ENCODE measurements around the gene ATXN2L. TPM values are rescaled to one million over a fixed set of nuclear protein-coding genes. Genes with fewer than 3 reads are reported as not detected.
"Not testable (repeated sequence)": the region's sequence is repeated elsewhere in the genome, so short reads cannot be mapped to it uniquely, and the experiment has no call there.

The ATXN2L gene
- total and polyA plus RNA-seq, 2 of the 4 experiments (the other 2 are of a cell fraction): 12.9 to 58.8 TPM

DNA sequence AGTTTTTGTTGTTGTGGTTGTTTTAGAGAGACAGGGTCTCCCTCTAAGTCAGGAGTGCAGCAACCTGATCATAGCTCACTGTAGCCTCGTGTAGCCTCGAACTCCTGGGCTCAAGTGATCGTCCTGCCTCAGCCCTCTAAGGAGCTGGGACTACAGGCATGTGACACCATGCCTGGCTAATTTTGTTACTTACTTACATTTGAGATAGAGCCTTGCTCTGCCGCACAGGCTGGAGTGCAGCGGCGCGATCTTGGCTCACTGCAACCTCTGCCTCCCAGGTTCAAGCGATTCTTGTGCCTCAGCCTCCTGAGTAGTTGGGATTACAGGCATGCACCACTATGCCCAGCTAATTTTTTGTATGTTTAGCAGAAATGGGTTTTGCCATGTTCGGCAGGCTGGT is 44.8 kb downstream of the ATXN2L start:
- H4K20me1 ChIP-seq (ENCODE audit: insufficient read depth, low read length): peaks cover 12% of the 10 kb centered on the region
- H3K9me1 ChIP-seq (ENCODE audit: insufficient read depth, low read length); H2AK5ac ChIP-seq (ENCODE audit: low read depth, low read length); DNase-seq; H3K4ac ChIP-seq (ENCODE audit: low read depth, low read length); H2BK20ac ChIP-seq (ENCODE audit: low read depth, low read length); H2AK9ac ChIP-seq (replicated peaks; ENCODE audit: low read depth, low read length, poor library complexity); H3K9me3 ChIP-seq (ENCODE audit: control insufficient read depth, insufficient read depth, low read length); H3K14ac ChIP-seq (replicated peaks; ENCODE audit: low read depth, low read length); H3K18ac ChIP-seq (ENCODE audit: low read depth, low read length); intact Hi-C loops (cut with micrococcal nuclease); ATAC-seq (ENCODE audit: low read depth); H3K27ac ChIP-seq (ENCODE audit: insufficient read depth, low read length); H3K56ac ChIP-seq (ENCODE audit: extremely low read depth, insufficient read depth, low read length); POLR2A ChIA-PET (ENCODE audit: unreplicated experiment); H2AFZ ChIP-seq (replicated peaks; ENCODE audit: low read length, poor library complexity); H2BK15ac ChIP-seq (ENCODE audit: low read depth, low read length); H3K27me3 ChIP-seq (ENCODE audit: control insufficient read depth, insufficient read depth, low read length); H3K4me3 ChIP-seq (ENCODE audit: insufficient read depth, low read depth, low read length); H2BK120ac ChIP-seq (ENCODE audit: low read depth, low read length); H3K4me2 ChIP-seq (ENCODE audit: low read depth, low read length); H3K9ac ChIP-seq (ENCODE audit: low read depth, low read length); H2BK5ac ChIP-seq (ENCODE audit: low read depth, low read length, poor library complexity, severe bottlenecking); H4K91ac ChIP-seq (ENCODE audit: insufficient read depth, low read depth, low read length); H3K23ac ChIP-seq (ENCODE audit: low read depth, low read length); BruUV-seq (replicated peaks); H3K4me1 ChIP-seq (ENCODE audit: control insufficient read depth, insufficient read depth, low read length); in situ Hi-C loops (cut with MboI; ENCODE audit: low sequenced_read_pairs); H4K8ac ChIP-seq (ENCODE audit: low read depth in 2 of 2, low read length in 2 of 2); CTCF ChIA-PET; H4K5ac ChIP-seq (ENCODE audit: low read depth, low read length); dilution Hi-C loops (cut with HindIII; ENCODE audit: low sequenced_read_pairs, unreplicated experiment): not testable (repeated sequence)
- peaks cover 46% of the 10 kb centered on the region for H3K36me3 ChIP-seq (ENCODE audit: control insufficient read depth, insufficient read depth, low read length)
- 98% methylated on average over 7 of the region's 9 CpGs; no CpG with 5 or more reads in 1 of the 2 experiments for WGBS, 2 experiments (ENCODE audit: extremely low coverage in 2 of 2, insufficient read length in 1 of 2)
- peaks cover 20 to 50% of the 10 kb centered on the region in 2 experiments; a peak in 3 of 4 replicates for H3K79me1 ChIP-seq (ENCODE audit: low read depth in 1 of 2, low read length in 2 of 2)

Data from IMR-90 (cell line).